Endothelial cell of umbilical vein (primary cell): Measurements from ENCODE around the gene DHRS1. TPM values are rescaled to one million over a fixed set of nuclear protein-coding genes. Genes with fewer than 3 reads are reported as not detected.

Source experiments
- BruUV-seq: library from RNA; stranded (reverse); fragments of 400-500 nt; replicated peaks from 2 replicates; lab custom pipeline; 2021; lab: Mats Ljungman, UMichigan
- CTCF ChIA-PET: fragments of 300-600, 350-600 bp; sonication (Branson Sonifier 250); formaldehyde crosslinking; loops from one replicate; lab custom pipeline; 2021; ENCODE audit warnings: antibody characterized with exemption, inconsistent platforms; lab: Charles Lee
- POLR2A ChIA-PET: fragments of 300-600, 350-600 bp; sonication (Branson Sonifier 250); formaldehyde crosslinking; loops from one replicate; lab custom pipeline; 2021; ENCODE audit warnings: antibody characterized with exemption, inconsistent platforms; lab: Charles Lee
- DNase-seq: peaks from one replicate; pipeline ENCODE4 v3.0.0-alpha.2; 2011; ENCODE audit warnings: low read depth, low spot score
- FAIRE-seq: peaks from 2 replicates; lab custom pipeline; 2011; peaks lifted over from hg19 to GRCh38; lab: Jason Lieb, UNC
- H2AFZ ChIP-seq: 2 replicates; pipeline ENCODE4 v1.6.0; 2012; ENCODE audit warnings: low read depth, low read length, control low read depth, inconsistent platforms
- H3K27ac ChIP-seq: 2 replicates; pipeline ENCODE4 v1.5.1; 2011; ENCODE audit warnings: low read depth, mild to moderate bottlenecking, control low read depth, low read length, moderate library complexity; ENCODE audit not compliant: insufficient read depth
- H3K27me3 ChIP-seq, 2 experiments: 2 replicates each; pipeline versions ENCODE4 v1.6.0 to v1.6.1; 2011; ENCODE audit warnings: low read length in 2 of 2, mixed read lengths in 1 of 2; ENCODE audit not compliant: control insufficient read depth in 2 of 2, insufficient read depth in 2 of 2
- H3K36me3 ChIP-seq, 2 experiments: 2 replicates in 1 of 2; 3 replicates in 1 of 2; pipeline ENCODE4 v1.5.1; 2011; ENCODE audit warnings: low read length in 2 of 2, mild to moderate bottlenecking in 1 of 2, moderate library complexity in 1 of 2; ENCODE audit not compliant: control insufficient read depth in 2 of 2, insufficient read depth in 2 of 2; ENCODE audit errors: extremely low read depth in 1 of 2
- H3K4me1 ChIP-seq: 3 replicates; pipeline ENCODE4 v1.5.1; 2011; ENCODE audit warnings: mild to moderate bottlenecking, low read length; ENCODE audit not compliant: control insufficient read depth, insufficient read depth; ENCODE audit errors: extremely low read depth
- H3K4me2 ChIP-seq: 2 replicates; pipeline ENCODE4 v1.6.1; 2011; ENCODE audit warnings: low read length, control low read depth, mixed read lengths; ENCODE audit not compliant: insufficient read depth
- H3K4me3 ChIP-seq, 3 experiments: fragments of 200-600 bp in 1 of 3; sonication (generic), shearing (Covaris generic) in 1 of 3; replicated peaks in 1 of 3; 2 replicates each; pipeline ENCODE4 v1.5.1; 2011 to 2016; ENCODE audit warnings: control low read depth in 3 of 3, low read length in 3 of 3, mild to moderate bottlenecking in 2 of 3, inconsistent platforms in 1 of 3, low read depth in 1 of 3, moderate library complexity in 1 of 3; ENCODE audit not compliant: insufficient read depth in 1 of 3
- H3K79me2 ChIP-seq: 2 replicates; pipeline ENCODE4 v1.6.0; 2012; ENCODE audit warnings: low read length, inconsistent platforms; ENCODE audit not compliant: control insufficient read depth, insufficient read depth
- H3K9ac ChIP-seq: replicated peaks from 2 replicates; pipeline ENCODE3; 2011; ENCODE audit warnings: low read length, control low read depth; ENCODE audit not compliant: insufficient read depth; ENCODE audit errors: extremely low read depth
- H3K9me1 ChIP-seq: replicated peaks from 3 replicates; pipeline ENCODE4 v1.6.0; 2011; ENCODE audit warnings: mild to moderate bottlenecking, low read length; ENCODE audit not compliant: control insufficient read depth, insufficient read depth; ENCODE audit errors: extremely low read depth
- H3K9me3 ChIP-seq: replicated peaks from 2 replicates; pipeline ENCODE4 v1.5.1; 2012; ENCODE audit warnings: low read length, inconsistent platforms; ENCODE audit not compliant: control insufficient read depth, insufficient read depth
- H4K20me1 ChIP-seq: replicated peaks from 2 replicates; pipeline ENCODE3; 2011; ENCODE audit warnings: mild to moderate bottlenecking, low read length; ENCODE audit not compliant: control insufficient read depth, insufficient read depth; ENCODE audit errors: extremely low read depth
- EZH2 ChIP-seq: IDR thresholded peaks from 2 replicates; pipeline ENCODE4 v1.6.1; 2012; ENCODE audit warnings: borderline replicate concordance, low read depth, mild to moderate bottlenecking, moderate library complexity, low read length, inconsistent platforms; ENCODE audit not compliant: severe bottlenecking
- FOS ChIP-seq: IDR thresholded peaks from 2 replicates; pipeline ENCODE4 v1.6.1; 2011; ENCODE audit warnings: mild to moderate bottlenecking, low read length, moderate library complexity, borderline replicate concordance; ENCODE audit not compliant: insufficient read depth
- GATA2 ChIP-seq: IDR thresholded peaks from 2 replicates; pipeline ENCODE4 v1.7.0; 2011; ENCODE audit warnings: low read depth, mild to moderate bottlenecking, moderate library complexity, mixed read lengths, low read length; ENCODE audit not compliant: insufficient read length, insufficient read depth
- JUN ChIP-seq: IDR thresholded peaks from 2 replicates; pipeline ENCODE4 v1.6.1; 2011; ENCODE audit warnings: borderline replicate concordance, low read depth; ENCODE audit not compliant: insufficient read length, insufficient read depth
- MYC ChIP-seq: IDR thresholded peaks from one replicate; pipeline ENCODE4 v1.6.1; 2011; ENCODE audit warnings: mild to moderate bottlenecking, low read depth, low read length
- POLR2A ChIP-seq: IDR thresholded peaks from 2 replicates; pipeline ENCODE4 v1.6.1; 2012; ENCODE audit warnings: low read depth, mild to moderate bottlenecking, control low read depth, low read length
- POLR2AphosphoS5 ChIP-seq: IDR thresholded peaks from 2 replicates; pipeline ENCODE4 v1.6.1; 2012; ENCODE audit warnings: low read depth, mild to moderate bottlenecking, control low read depth, low read length, moderate library complexity; ENCODE audit not compliant: insufficient read depth
- dilution Hi-C: fragments of 300-500 bp; cut with MboI; formaldehyde crosslinking; loops from one replicate; pipeline ENCODE4 v1.15.0; 2019; ENCODE audit warnings: low sequenced_read_pairs; ENCODE audit not compliant: extremely low pct_ligation_motif_present
- intact Hi-C: fragments of 100-400 bp; cut with micrococcal nuclease; formaldehyde crosslinking; loops from one replicate; pipeline ENCODE4 v1.10.0; 2022
- polyA plus RNA-seq, 4 experiments: library from polyadenylated mRNA; depleted of rRNA in 3 of 4; stranded (reverse) in 3 of 4; unstranded in 1 of 4; fragments of >200 nt; gene quantifications; 2 replicates each; pipeline versions ENCODE4 v1.2.1 to v1.2.3, GENCODE V29; 2011 to 2012; ENCODE audit warnings: missing spikeins in 1 of 4
- total RNA-seq: library from RNA; stranded (reverse); gene quantifications from 2 replicates; pipeline ENCODE4 v1.2.3, GENCODE V29; 2021
- TF ChIP-seq, protein P1 (sequence below), 2 donors: IDR thresholded peaks; 1 replicate in 1 of 2; 2 replicates in 1 of 2; pipeline ENCODE4 v1.5.1; 2011; ENCODE audit warnings: low read length in 2 of 2, mild to moderate bottlenecking in 2 of 2, moderate library complexity in 2 of 2, control low read depth in 1 of 2, inconsistent platforms in 1 of 2, low read depth in 1 of 2; ENCODE audit not compliant: insufficient read depth in 1 of 2; ENCODE audit errors: extremely low read depth in 1 of 2
- TF ChIP-seq, protein P2 (sequence below): IDR thresholded peaks from 2 replicates; pipeline ENCODE4 v1.6.1; 2011; ENCODE audit not compliant: insufficient read depth, insufficient read length

Gene DHRS1
- total and polyA plus RNA-seq, 2 donors (not counting 3 experiments of a cell fraction or from before 2014, with no cell fraction given), result 18.0 to 69.5 TPM

DNA sequence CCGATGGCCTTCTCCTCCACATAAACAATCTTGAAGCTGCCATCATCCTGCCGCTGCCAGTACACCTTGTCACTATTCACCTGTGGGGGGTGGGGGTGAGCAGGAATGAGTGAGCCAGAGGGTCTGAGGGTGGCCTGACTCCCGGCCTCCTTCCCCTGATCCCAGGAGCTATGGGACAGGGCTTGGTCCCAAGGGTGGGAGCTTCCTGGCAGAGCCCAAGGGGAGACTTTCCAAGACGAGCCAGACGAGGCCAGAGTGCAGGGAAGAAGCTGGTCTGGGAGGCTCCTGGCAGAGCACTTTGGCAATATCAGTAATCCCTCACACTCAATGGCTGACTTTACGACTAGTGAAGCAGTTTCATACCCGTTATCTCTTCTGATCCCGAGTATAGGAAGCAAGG lies 44.1 kb downstream of the DHRS1 start:
- ChIA-PET CTCF (interaction anchor here (1.0 kb wide), 1 partner anchor 41 kb away, joined by 4 read pairs; no protein-coding TSS in a partner anchor), POLR2A (no interaction called here)
- no peak overlapping the region for H2AFZ ChIP-seq
- no peaks in the 10 kb centered on the region for H3K27me3 ChIP-seq
- H4K20me1 ChIP-seq, result no peaks in the 10 kb centered on the region
- DNase-seq (no peak), FAIRE-seq (no peak)
- intact Hi-C loops, result no loop called here
- H3K4me3 ChIP-seq, result no peak overlapping the region
- no peaks in the 10 kb centered on the region for H3K4me1 ChIP-seq
- H3K9ac ChIP-seq, result no peak overlapping the region
- dilution Hi-C loops, result no loop called here
- H3K9me1 ChIP-seq, result no peaks in the 10 kb centered on the region
- no peaks in the 10 kb centered on the region for H3K9me3 ChIP-seq
- no peak overlapping the region for H3K27ac ChIP-seq
- no TSS peak for BruUV-seq
- no peaks in the 10 kb centered on the region for H3K79me2 ChIP-seq
- peaks cover 0 to 3% of the 10 kb centered on the region in 2 experiments for H3K36me3 ChIP-seq
- H3K4me2 ChIP-seq, result no peak overlapping the region
- TF ChIP-seq FOS (no peak), JUN (no peak), EZH2 (no peak), POLR2A (no peak), MYC (no peak), GATA2 (no peak), POLR2AphosphoS5 (no peak)
- TF ChIP-seq, protein P1, sequence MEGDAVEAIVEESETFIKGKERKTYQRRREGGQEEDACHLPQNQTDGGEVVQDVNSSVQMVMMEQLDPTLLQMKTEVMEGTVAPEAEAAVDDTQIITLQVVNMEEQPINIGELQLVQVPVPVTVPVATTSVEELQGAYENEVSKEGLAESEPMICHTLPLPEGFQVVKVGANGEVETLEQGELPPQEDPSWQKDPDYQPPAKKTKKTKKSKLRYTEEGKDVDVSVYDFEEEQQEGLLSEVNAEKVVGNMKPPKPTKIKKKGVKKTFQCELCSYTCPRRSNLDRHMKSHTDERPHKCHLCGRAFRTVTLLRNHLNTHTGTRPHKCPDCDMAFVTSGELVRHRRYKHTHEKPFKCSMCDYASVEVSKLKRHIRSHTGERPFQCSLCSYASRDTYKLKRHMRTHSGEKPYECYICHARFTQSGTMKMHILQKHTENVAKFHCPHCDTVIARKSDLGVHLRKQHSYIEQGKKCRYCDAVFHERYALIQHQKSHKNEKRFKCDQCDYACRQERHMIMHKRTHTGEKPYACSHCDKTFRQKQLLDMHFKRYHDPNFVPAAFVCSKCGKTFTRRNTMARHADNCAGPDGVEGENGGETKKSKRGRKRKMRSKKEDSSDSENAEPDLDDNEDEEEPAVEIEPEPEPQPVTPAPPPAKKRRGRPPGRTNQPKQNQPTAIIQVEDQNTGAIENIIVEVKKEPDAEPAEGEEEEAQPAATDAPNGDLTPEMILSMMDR (IDR thresholded peaks at IDR 0.05; ENCODE audit: extremely low read depth in 1 of 2, insufficient read depth in 1 of 2, low read depth in 1 of 2, low read length in 2 of 2), result no peak
- TF ChIP-seq, protein P2, sequence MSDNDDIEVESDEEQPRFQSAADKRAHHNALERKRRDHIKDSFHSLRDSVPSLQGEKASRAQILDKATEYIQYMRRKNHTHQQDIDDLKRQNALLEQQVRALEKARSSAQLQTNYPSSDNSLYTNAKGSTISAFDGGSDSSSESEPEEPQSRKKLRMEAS, result no peak
